ENCODE measurements around the gene GLTPD2.

Gene GLTPD2

DNA sequence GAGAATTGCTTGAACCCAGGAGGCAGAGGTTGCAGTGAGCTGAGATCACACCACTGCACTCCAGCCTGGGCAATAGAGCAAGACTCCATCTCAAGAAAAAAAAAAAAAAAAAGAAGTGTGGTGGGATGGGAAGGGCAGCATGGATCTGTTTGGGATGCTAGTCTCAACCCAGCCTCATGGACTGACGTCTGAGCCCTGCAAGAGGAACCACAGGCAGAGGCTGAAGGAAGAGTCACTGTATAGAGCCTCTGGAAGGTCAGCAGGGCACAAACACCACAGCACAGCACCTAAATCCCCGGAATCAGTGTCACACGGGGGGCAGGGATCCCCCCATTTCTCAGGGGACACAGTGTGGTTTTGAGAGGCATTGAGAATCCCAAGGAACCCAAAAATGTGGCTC is 38.2 kb upstream of the GLTPD2 start:
- no peaks in the 10 kb centered on the region; the same call in 1 of the 2 replicates for H3K9me3 ChIP-seq
- H3K27me3 ChIP-seq (ENCODE audit: low read depth), result peaks cover 47% of the 10 kb centered on the region
- DNase-seq (ENCODE audit: low spot score in 2 of 2), result no peak
- H3K4me3 ChIP-seq, result no peak overlapping the region
- in situ Hi-C loops (cut with MboI; ENCODE audit: low sequenced_read_pairs), result no loop called here
- no peaks in the 10 kb centered on the region for H3K36me3 ChIP-seq (replicated peaks)
- H3K4me1 ChIP-seq, result peaks cover 4% of the 10 kb centered on the region

DNA sequence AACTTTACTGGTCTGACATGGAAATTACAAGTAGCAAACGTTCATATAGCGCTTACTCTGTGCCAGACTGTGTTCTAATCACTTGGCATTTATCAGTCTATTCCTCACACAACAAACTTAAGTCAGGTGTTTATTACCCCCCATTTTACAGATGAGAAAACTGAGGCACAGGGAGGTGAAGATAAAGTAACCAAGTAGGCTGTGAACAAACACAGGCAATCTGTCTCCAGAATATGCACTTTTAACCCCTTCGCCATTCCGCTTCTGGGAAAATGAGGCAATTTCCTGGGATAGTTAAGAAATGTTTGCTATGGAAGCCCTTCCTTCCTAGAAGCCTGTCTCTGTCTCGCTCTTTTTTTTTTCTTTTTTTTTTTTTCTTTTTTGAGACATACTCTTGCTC is 36.8 kb upstream of the GLTPD2 start:
- in situ Hi-C loops (cut with MboI; ENCODE audit: low sequenced_read_pairs), result no loop called here
- Histone ChIP-seq H3K36me3 (replicated peaks) (no peaks in the 10 kb centered on the region), H3K27me3 (ENCODE audit: low read depth) (peaks cover 47% of the 10 kb centered on the region), H3K4me3 (no peak overlapping the region), H3K9me3 (no peaks in the 10 kb centered on the region), H3K4me1 (peaks cover 4% of the 10 kb centered on the region)
- no peak for DNase-seq (ENCODE audit: low spot score in 2 of 2)

DNA sequence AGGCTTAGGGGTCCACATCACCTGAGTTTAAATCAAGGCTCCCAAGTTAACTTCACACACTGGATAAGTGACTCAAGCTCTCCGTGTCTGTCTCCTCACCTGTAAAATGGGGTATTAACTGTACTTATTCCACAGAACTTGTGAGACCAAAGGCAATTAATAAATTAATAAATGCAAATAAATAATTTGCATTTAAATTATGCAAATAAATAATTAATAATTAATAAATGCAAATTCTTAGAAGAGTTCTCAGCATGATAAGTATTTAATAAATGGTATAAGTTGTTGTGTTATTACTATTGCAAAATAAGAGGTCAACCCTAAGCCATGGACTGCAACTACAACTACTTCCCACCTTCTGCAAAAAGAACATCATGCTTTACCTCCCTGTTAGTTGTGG is 35.4 kb upstream of the GLTPD2 start:
- DNase-seq (ENCODE audit: low spot score in 2 of 2), result no peak
- Histone ChIP-seq H3K4me3 (no peak overlapping the region), H3K9me3 (no peaks in the 10 kb centered on the region), H3K36me3 (replicated peaks) (no peaks in the 10 kb centered on the region), H3K27me3 (ENCODE audit: low read depth) (peaks cover 43% of the 10 kb centered on the region), H3K4me1 (peaks cover 4% of the 10 kb centered on the region)
- in situ Hi-C loops (cut with MboI; ENCODE audit: low sequenced_read_pairs), result no loop called here

DNA sequence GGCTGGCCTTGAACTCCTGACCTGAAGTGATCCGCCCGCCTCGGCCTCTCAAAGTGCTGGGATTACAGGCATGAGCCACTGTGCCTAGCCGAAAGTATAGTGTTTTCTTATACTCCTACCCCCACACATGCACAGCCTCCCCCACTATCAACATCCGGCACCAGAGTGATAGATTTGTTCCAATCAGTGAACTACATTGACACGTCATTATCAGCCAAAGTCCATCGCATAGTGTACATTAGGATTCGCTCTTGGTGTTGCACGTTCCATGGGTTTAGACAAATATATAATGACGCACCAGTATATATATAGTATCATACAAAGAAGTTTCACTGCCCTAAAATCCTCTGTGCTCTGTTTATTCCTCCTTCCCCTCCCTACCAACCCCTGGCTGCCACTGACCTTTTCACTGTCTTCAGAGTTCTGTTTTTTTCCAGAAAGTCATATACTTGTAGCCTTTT is 29.0 kb upstream of the GLTPD2 start:
- Histone ChIP-seq H3K36me3 (replicated peaks) (no peaks in the 10 kb centered on the region), H3K4me1 (no peaks in the 10 kb centered on the region), H3K4me3 (no peak overlapping the region), H3K9me3 (no peaks in the 10 kb centered on the region), H3K27me3 (ENCODE audit: low read depth) (peaks cover 8% of the 10 kb centered on the region)
- DNase-seq (ENCODE audit: low spot score in 2 of 2), result no peak
- in situ Hi-C loops (cut with MboI; ENCODE audit: low sequenced_read_pairs), result no loop called here

DNA sequence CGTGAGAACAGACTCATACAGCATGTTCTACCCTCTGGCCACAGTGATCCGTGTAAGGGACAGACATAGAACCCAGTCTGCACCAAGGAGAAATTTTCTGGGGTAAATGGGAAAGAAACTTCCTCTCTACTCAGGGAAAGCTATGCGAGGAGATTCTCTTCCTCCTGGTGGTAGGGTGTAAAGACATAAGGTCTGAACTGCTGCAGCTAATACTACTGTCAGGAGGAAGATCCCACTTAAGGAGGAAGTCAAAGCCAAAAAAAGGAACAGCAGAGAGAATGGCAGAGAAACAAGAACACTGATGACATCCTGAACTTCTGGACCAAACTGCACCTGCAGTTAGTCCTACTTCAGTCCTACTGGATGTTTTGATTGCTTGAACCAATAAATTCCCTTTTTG is 24.2 kb upstream of the GLTPD2 start:
- in situ Hi-C loops (cut with MboI; ENCODE audit: low sequenced_read_pairs), result no loop called here
- no peak for DNase-seq (ENCODE audit: low spot score in 2 of 2)
- H3K36me3 ChIP-seq (replicated peaks), result no peaks in the 10 kb centered on the region
- H3K4me1 ChIP-seq, result no peaks in the 10 kb centered on the region
- H3K27me3 ChIP-seq (ENCODE audit: low read depth), result no peaks in the 10 kb centered on the region
- H3K9me3 ChIP-seq, result no peaks in the 10 kb centered on the region
- no peak overlapping the region for H3K4me3 ChIP-seq

DNA sequence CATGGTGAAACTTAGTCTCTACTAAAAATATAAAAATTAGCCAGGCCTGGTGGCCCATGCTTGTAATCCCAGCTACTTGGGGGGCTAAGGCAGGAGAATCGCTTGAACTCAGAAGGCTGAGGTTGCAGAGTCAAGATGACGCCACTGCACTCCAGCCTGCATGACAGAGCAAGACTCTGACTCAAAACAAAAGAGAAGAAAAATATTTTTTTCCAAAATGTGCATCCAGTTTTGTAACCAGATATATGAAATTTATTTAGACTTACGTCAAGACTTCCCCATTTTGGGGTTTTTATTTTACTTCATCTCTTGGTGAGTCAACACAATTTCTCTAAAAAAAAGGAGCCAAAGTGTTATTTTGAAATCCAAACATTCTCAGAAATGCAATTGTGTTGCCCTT is 22.6 kb upstream of the GLTPD2 start:
- Histone ChIP-seq H3K4me3 (no peak overlapping the region), H3K27me3 (ENCODE audit: low read depth) (no peaks in the 10 kb centered on the region), H3K36me3 (replicated peaks) (no peaks in the 10 kb centered on the region), H3K9me3 (no peaks in the 10 kb centered on the region), H3K4me1 (no peaks in the 10 kb centered on the region)
- DNase-seq (ENCODE audit: low spot score in 2 of 2), result no peak
- in situ Hi-C loops (cut with MboI; ENCODE audit: low sequenced_read_pairs), result no loop called here

DNA sequence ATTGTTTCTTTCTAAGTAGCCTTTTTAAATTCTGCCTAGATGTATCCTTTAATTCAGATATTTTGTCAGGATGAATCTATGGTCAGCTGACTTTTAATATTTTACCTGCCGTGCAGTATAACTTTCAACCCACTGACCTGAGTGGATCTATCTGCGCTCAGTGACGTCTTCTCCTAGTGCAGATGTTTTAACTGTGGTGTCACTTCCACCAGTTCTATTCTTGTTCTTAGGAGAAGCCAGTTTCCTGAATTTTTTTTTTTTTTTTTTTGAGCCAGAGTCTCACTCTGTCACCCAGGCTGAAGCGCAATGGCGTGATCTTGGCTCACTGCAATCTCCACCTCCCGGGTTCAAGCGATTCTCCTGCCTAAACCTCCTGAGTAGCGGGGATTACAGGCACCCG is 22.0 kb upstream of the GLTPD2 start:
- Histone ChIP-seq H3K36me3 (replicated peaks) (no peaks in the 10 kb centered on the region), H3K4me1 (no peaks in the 10 kb centered on the region), H3K9me3 (no peaks in the 10 kb centered on the region), H3K4me3 (no peak overlapping the region), H3K27me3 (ENCODE audit: low read depth) (no peaks in the 10 kb centered on the region)
- DNase-seq (ENCODE audit: low spot score in 2 of 2), result no peak
- in situ Hi-C loops (cut with MboI; ENCODE audit: low sequenced_read_pairs), result no loop called here

DNA sequence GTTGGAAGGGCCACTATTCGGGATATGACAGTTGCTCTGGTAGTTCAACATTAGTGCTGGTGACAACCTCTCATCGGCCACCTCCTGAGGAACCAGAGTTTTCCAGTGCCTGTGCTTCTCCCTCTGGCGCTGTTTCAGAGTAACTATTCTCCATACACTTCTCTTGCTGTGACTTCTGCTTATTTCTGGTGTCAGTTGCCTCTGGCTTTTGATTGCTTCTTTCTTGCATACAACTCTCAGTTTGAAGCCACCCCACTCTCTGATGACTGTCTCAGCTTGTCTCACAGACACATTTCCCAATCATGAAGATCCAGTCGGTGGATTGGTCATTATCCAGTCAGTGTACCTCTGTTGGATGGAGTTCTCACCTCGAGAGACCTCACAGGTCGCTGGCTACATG is 20.5 kb upstream of the GLTPD2 start:
- Histone ChIP-seq H3K27me3 (ENCODE audit: low read depth) (no peaks in the 10 kb centered on the region), H3K36me3 (replicated peaks) (no peaks in the 10 kb centered on the region), H3K9me3 (no peaks in the 10 kb centered on the region), H3K4me1 (no peaks in the 10 kb centered on the region), H3K4me3 (no peak overlapping the region)
- in situ Hi-C loops (cut with MboI; ENCODE audit: low sequenced_read_pairs), result no loop called here
- no peak for DNase-seq (ENCODE audit: low spot score in 2 of 2)

DNA sequence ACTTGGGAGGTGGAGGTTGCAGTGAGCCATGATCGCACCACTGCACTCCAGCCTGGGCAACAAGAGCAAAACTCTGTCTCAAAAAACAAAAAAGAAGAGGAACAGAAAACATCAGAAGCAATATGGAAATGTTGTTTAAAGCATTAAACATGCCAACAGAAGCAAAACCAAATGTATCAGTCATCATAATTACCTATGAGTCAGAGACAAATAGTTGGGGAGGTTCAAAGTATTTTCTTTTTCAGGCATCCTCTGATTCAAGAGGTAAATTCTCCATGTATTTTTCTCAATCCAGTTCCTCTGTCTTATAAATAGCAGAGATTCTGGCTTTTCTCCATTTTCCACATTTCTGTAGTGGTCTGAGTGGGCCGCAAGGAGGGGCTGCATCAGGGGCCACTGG is 19.1 kb upstream of the GLTPD2 start:
- in situ Hi-C loops (cut with MboI; ENCODE audit: low sequenced_read_pairs), result no loop called here
- Histone ChIP-seq H3K4me1 (no peaks in the 10 kb centered on the region), H3K9me3 (no peaks in the 10 kb centered on the region), H3K4me3 (no peak overlapping the region), H3K36me3 (replicated peaks) (no peaks in the 10 kb centered on the region), H3K27me3 (ENCODE audit: low read depth) (no peaks in the 10 kb centered on the region)
- no peak for DNase-seq (ENCODE audit: low spot score in 2 of 2)

DNA sequence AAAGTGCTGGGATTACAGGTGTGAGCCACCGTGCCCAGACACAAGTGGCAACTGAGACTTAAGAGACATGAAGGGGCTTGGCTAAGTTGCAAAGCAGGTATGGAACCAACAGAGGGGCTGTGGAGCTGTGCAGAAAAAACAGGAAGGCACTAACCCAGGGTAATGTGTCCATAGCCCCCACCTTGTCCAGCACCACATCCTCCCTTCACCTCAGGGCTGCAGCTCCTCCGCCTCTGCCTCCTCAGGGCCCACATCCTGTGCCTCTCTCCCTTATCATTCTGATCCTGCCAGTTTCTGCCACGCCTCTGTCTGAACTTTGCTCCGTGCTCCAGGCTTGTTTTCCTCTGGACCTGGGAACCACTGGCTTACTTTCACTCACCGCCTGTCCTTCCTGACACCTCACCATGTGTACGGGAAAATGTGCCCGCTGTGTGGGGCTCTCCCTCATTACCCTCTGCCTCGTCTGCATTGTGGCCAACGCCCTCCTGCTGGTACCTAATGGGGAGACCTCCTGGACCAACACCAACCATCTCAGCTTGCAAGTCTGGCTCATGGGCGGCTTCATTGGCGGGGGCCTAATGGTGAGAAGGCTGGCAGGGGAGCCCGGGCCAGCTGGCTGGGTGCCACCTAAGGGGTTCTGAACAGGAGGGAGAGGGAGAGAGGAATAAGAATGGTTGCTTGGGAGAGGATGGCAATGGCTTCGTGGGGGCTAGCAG is 17.1 kb upstream of the GLTPD2 start, which contains the start of gene TM4SF5:
Gene TM4SF5 (plus strand): TSS at position 368 of the 716 bp plus-strand sequence. CDS start 37 bp downstream, at position 405.
- Histone ChIP-seq H3K4me3 (no peak within 1 kb of the TSS), H3K27me3 (ENCODE audit: low read depth) (no peaks in the 10 kb centered on the region), H3K4me1 (no peaks in the 10 kb centered on the region), H3K9me3 (no peaks in the 10 kb centered on the region), H3K36me3 (replicated peaks) (no peaks in the 10 kb centered on the region)
- DNase-seq (ENCODE audit: low spot score in 2 of 2), result no peak
- in situ Hi-C loops (cut with MboI; ENCODE audit: low sequenced_read_pairs), result no loop called here

DNA sequence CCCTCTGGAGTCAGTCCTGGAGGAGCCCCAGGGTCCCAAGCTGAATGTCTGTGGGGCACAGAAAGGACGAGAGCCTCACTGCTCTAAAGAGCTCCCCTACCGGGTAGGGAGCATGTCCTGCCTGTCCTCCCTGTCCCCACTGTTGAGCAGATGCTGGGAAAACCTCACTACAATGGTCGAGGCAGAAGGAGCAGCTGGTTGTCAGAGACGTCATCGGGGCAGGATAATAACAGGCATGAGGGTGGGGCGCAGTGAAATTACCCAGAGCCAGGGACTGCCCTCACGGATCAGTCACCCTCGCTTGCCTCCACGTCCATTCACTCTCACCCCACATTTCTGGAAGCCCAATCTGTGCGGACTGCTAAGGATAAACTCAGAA is 16.5 kb upstream of the GLTPD2 start:
- H3K4me1 ChIP-seq, result no peaks in the 10 kb centered on the region
- no peaks in the 10 kb centered on the region for H3K36me3 ChIP-seq (replicated peaks)
- H3K27me3 ChIP-seq (ENCODE audit: low read depth), result no peaks in the 10 kb centered on the region
- no peaks in the 10 kb centered on the region for H3K9me3 ChIP-seq
- H3K4me3 ChIP-seq, result no peak overlapping the region
- in situ Hi-C loops (cut with MboI; ENCODE audit: low sequenced_read_pairs), result no loop called here
- DNase-seq (ENCODE audit: low spot score in 2 of 2), result no peak

DNA sequence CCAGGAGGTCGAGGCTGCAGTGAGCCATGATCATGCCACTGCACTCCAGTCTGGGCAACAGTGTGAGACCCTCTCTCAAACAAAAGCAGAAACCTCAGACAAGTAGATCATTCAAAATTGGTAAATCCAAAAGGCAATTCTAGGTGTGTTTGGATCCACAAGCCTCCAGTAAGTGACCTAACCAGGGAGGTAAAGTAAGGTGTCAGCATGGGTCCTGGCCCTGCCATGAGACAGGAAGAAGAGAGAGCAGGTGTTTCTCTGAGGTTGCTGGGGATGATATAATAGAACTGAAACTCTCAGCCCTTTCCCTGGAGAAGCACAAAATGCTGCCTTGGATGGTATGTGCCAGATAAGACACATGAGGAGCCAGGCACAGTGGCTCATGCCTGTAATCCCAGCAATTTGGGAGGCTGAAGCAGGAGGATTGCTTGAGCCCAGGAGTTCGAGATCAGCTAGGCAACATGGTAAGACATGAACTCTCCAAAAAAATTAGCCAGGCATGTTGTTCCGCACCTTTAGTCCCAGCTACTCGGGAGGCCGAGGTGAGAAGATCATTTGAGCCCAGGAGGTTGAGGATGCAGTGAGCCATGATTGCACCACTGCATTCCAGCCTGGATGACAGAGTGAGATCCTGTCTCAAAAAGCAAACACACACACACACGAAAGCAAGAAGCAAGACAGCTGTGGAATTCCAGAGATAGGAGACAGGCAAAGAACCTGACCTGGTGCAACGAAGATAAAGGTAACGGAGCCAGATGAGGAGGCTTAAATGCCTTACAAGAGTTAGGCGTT is 10.6 kb upstream of the GLTPD2 start:
- no peaks in the 10 kb centered on the region for H3K27me3 ChIP-seq (ENCODE audit: low read depth)
- H3K9me3 ChIP-seq, result no peaks in the 10 kb centered on the region
- no peak overlapping the region for H3K4me3 ChIP-seq
- no peaks in the 10 kb centered on the region for H3K4me1 ChIP-seq
- DNase-seq (ENCODE audit: low spot score in 2 of 2), result no peak
- in situ Hi-C loops (cut with MboI; ENCODE audit: low sequenced_read_pairs), result no loop called here
- H3K36me3 ChIP-seq (replicated peaks), result no peaks in the 10 kb centered on the region

DNA sequence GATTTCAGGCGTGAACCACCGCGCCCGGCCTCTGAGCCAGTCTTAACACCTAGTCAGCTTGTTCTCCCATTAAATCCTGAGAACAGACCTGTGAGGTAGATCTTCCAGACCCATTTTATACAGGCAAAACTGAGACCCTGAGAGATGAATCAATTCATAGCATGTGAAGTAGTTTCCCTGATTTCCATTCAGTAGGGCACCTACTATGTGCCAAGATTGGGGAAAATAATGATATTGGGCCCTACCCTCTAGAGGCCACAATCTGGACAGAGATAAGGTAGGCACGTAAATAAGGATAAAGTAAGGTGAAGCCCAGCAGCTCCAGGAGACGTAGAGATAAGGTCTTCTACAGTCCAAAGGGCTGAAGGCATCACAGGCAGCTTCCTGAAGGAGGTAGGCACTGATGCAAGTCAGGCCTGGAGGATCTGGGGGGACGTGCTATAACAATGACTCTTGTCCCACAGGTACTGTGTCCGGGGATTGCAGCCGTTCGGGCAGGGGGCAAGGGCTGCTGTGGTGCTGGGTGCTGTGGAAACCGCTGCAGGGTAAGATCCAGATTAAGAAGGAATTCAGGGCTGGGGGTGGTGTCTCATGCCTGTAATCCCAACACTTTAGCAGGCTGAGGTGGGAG is 8.3 kb upstream of the GLTPD2 start:
- Histone ChIP-seq H3K4me3 (no peak overlapping the region), H3K4me1 (no peaks in the 10 kb centered on the region), H3K27me3 (ENCODE audit: low read depth) (0 out of 2 replicates have a peak, but pooled peaks cover 2% of the 10 kb centered on the region), H3K9me3 (no peaks in the 10 kb centered on the region), H3K36me3 (replicated peaks) (no peaks in the 10 kb centered on the region)
- in situ Hi-C loops (cut with MboI; ENCODE audit: low sequenced_read_pairs), result no loop called here
- DNase-seq (ENCODE audit: low spot score in 2 of 2), result no peak

DNA sequence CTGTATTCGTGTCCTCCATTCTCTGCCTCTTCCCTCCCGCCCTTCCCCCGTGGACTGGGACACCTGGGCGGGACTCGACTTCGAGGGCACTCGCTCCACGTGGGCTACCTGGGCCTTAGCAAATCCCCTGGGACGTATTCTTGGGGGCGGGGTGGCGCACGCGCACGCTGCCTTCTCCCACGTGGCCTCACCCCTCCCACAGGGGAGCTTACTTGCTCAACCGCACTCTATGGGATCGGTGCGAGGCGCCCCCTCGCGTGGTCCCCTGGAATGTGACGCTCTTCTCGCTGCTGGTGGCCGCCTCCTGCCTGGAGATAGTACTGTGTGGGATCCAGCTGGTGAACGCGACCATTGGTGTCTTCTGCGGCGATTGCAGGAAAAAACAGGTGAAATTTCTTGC is 6.1 kb upstream of the GLTPD2 start:
- Histone ChIP-seq H3K9me3 (no peaks in the 10 kb centered on the region; the same call in 1 of the 2 replicates), H3K4me1 (peaks cover 4% of the 10 kb centered on the region; the same call in 1 of the 2 replicates), H3K27me3 (ENCODE audit: low read depth) (0 out of 2 replicates have a peak, but pooled peaks cover 2% of the 10 kb centered on the region), H3K4me3 (no peak overlapping the region), H3K36me3 (replicated peaks) (no peaks in the 10 kb centered on the region)
- DNase-seq (ENCODE audit: low spot score in 2 of 2), result no peak
- in situ Hi-C loops (cut with MboI; ENCODE audit: low sequenced_read_pairs), result no loop called here
